ENCODE results near the gene UGT1A4. TPM values are rescaled to one million over a fixed set of nuclear protein-coding genes. Genes with fewer than 3 reads are reported as not detected.

The UGT1A4 gene
- total and polyA plus RNA-seq, 12 donors, result not detected

GRCh38 chr2:233768076-233768475, 49.5 kb downstream of the UGT1A4 start:
- Histone ChIP-seq H3K9me3 (no peaks in the 10 kb centered on the region), H3K36me3 (no peaks in the 10 kb centered on the region), H3K27me3 (peaks cover 0 to 39% (median 12%) of the 10 kb centered on the region in 7 donors), H3K4me3 (no peak overlapping the region), H3K27ac (no peak overlapping the region), H3K4me1 (no peaks in the 10 kb centered on the region)
- intact Hi-C loops (cut with DNase I), result no loop called here
- no peak for DNase-seq
- TF ChIP-seq CTCF (IDR thresholded peaks at IDR 0.05), result no peak
- 70 to 73% methylated on average over 4 of the region's 4 CpGs for WGBS, 2 donors
- no peak for ATAC-seq

- ATAC-seq, result no peak
- no peak overlapping the region for H3K27ac ChIP-seq
- 87 to 93% methylated on average over 9 of the region's 9 CpGs for WGBS, 2 donors
- H3K9me3 ChIP-seq, result no peaks in the 10 kb centered on the region
- DNase-seq, result no peak
- no peaks in the 10 kb centered on the region for H3K4me1 ChIP-seq
- H3K27me3 ChIP-seq, result peaks cover 0 to 31% (median 12%) of the 10 kb centered on the region in 7 donors
- intact Hi-C loops (cut with DNase I), result no loop called here
- H3K4me3 ChIP-seq, result no peak overlapping the region
- no peaks in the 10 kb centered on the region for H3K36me3 ChIP-seq
- TF ChIP-seq CTCF (IDR thresholded peaks at IDR 0.05), result no peak
Observed at GRCh38 chr2:233769260-233769659, 50.7 kb downstream of the UGT1A4 start.

GRCh38 chr2:233772153-233772552, 53.6 kb downstream of the UGT1A4 start:
- Histone ChIP-seq H3K9me3 (peaks cover 0 to 9% (median 0%) of the 10 kb centered on the region in 11 donors), H3K4me1 (no peaks in the 10 kb centered on the region), H3K36me3 (no peaks in the 10 kb centered on the region), H3K27me3 (peaks cover 0 to 10% (median 0%) of the 10 kb centered on the region in 7 donors), H3K27ac (no peak overlapping the region), H3K4me3 (no peak overlapping the region)
- TF ChIP-seq CTCF (IDR thresholded peaks at IDR 0.05), result no peak
- no peak for DNase-seq
- no peak for ATAC-seq
- intact Hi-C loops (cut with DNase I), result no loop called here
- WGBS, 2 donors, result 83 to 86% methylated on average over 16 of the region's 16 CpGs

- WGBS, 2 donors, result 53 to 61% methylated on average over 5 of the region's 5 CpGs
- ATAC-seq, result no peak
Observed at GRCh38 chr2:233772583-233772982, 54.0 kb downstream of the UGT1A4 start.

More at GRCh38 chr2:233772583-233772982, 54.0 kb downstream of the UGT1A4 start:
- intact Hi-C loops (cut with DNase I), result no loop called here
- peaks cover 0 to 9% (median 0%) of the 10 kb centered on the region in 11 donors for H3K9me3 ChIP-seq
- H3K36me3 ChIP-seq, result no peaks in the 10 kb centered on the region
- DNase-seq, result no peak
- no peak overlapping the region for H3K4me3 ChIP-seq
- no peak overlapping the region for H3K27ac ChIP-seq
- H3K4me1 ChIP-seq, result no peaks in the 10 kb centered on the region
- TF ChIP-seq CTCF (IDR thresholded peaks at IDR 0.05), result no peak
- peaks cover 0 to 11% (median 0%) of the 10 kb centered on the region in 7 donors for H3K27me3 ChIP-seq
